ENCODE measurements around the gene SPSB1. TPM values are rescaled to one million over a fixed set of nuclear protein-coding genes. Genes with fewer than 3 reads are reported as not detected.

Gene SPSB1
- total and polyA plus RNA-seq, 2 experiments from 2014 or later, result 2.4 to 6.8 TPM

- H3K27ac ChIP-seq (ENCODE audit: low read depth), result no peak overlapping the region
- Mint-ChIP-seq H3K4me3 (no peak overlapping the region), H3K27me3 (ENCODE audit: insufficient read depth, low read depth, poor library complexity) (peaks cover 6% of the 10 kb centered on the region), H3K9me3 (no peaks in the 10 kb centered on the region), H3K36me3 (ENCODE audit: low read depth) (no peaks in the 10 kb centered on the region; the same call in 2 of the 3 replicates), H3K27ac (no peak overlapping the region), H3K4me1 (peaks cover 13% of the 10 kb centered on the region)
- no peak overlapping the region for H3K4me2 ChIP-seq
- H3K9me2 ChIP-seq (ENCODE audit: insufficient read depth), result no peaks in the 10 kb centered on the region
- H3K4me3 ChIP-seq, result no peak overlapping the region
- ATAC-seq, result peak; percentile 47
- H2AFZ ChIP-seq, result no peak overlapping the region
- no peaks in the 10 kb centered on the region for H3K79me2 ChIP-seq (replicated peaks; ENCODE audit: insufficient read depth)
- no peaks in the 10 kb centered on the region for H4K20me1 ChIP-seq (replicated peaks; ENCODE audit: insufficient read depth)
- no peaks in the 10 kb centered on the region for H3K36me3 ChIP-seq (ENCODE audit: insufficient read depth)
- 0 out of 2 replicates have a peak, but pooled peaks cover 1% of the 10 kb centered on the region for H3K4me1 ChIP-seq (ENCODE audit: insufficient read depth)
- peak; percentile 45 for DNase-seq (ENCODE audit: low spot score)
- H3F3A ChIP-seq (replicated peaks; ENCODE audit: low read depth), result no peaks in the 10 kb centered on the region
- peak; percentile 20 to 44; a peak in 3 of 4 replicates for TF ChIP-seq CTCF (conservative IDR thresholded peaks at IDR 0.05; ENCODE audit: low read depth in 2 of 2)
- no peak for TF ChIP-seq EZH2 (IDR thresholded peaks at IDR 0.05; ENCODE audit: low read depth, unreplicated experiment)
- no peak for TF ChIP-seq STAT1 (IDR thresholded peaks at IDR 0.05; ENCODE audit: unreplicated experiment)
- no peak for TF ChIP-seq JUNB (IDR thresholded peaks at IDR 0.05; ENCODE audit: unreplicated experiment)
- TF ChIP-seq ZNF462 (CRISPR knock-in tag; IDR thresholded peaks at IDR 0.05), result no peak
- H3K27me3 ChIP-seq (ENCODE audit: insufficient read depth), result no peaks in the 10 kb centered on the region
Observed at GRCh38 chr1:9352377-9353134, 59.9 kb downstream of the SPSB1 start.

Data from GM23338 (cell line).